GM12874 (cell line): Measurements from ENCODE around the gene HERC5.

Source experiments
- CTCF ChIP-seq: IDR thresholded peaks from 2 replicates; pipeline ENCODE4 v1.5.1; 2011; ENCODE audit warnings: low read depth, mild to moderate bottlenecking, control low read depth, low read length, moderate library complexity; ENCODE audit not compliant: insufficient read depth

Gene HERC5

DNA sequence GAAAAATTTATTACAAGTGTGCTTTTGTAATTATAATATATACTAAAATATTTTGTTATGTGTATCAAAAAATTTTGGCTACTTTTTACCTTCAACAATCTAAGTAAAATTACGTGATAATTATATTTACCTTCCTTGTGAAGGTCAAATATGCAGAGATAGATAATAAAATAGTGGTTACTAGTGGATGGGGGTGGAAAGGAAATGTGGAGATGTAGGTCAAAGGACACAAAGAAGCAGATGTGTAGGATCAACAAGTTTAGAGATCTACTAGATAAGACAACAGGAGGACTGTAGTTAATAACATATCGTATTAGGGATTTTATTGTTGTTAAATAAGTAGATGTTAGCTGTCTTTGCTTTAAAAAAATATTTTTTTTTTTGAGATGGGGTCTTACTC is 21.3 kb downstream of the HERC5 start:
- no peak for TF ChIP-seq CTCF

GRCh38 chr4:88481537-88481936 is 24.6 kb downstream of the HERC5 start:
- TF ChIP-seq CTCF: no peak

- TF ChIP-seq CTCF: no peak
Observed at GRCh38 chr4:88489100-88489761, 32.3 kb downstream of the HERC5 start.

GRCh38 chr4:88497859-88498409 is 41.0 kb downstream of the HERC5 start:
- no peak for TF ChIP-seq CTCF

DNA sequence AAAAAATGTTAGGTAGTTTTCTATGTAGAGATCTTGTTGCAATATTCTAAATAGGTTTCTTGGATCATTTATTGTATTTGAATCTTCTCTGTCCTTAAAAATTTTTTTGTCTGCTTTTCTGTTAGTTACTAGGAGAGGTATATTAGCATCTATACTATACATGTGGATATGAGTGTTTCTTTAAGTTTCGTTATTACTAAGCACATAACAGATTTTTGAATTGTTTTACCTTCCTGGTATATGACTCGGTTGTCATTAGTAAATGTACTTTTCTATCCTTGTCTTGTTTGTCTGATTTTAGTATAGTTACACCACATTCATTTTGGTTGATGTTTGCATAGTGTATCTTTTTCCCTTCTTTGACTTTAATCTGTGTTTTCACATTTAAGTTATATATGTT is 46.4 kb downstream of the HERC5 start:
- TF ChIP-seq CTCF: no peak

- TF ChIP-seq CTCF: no peak
Observed at GRCh38 chr4:88511236-88511635, 54.3 kb downstream of the HERC5 start.

- TF ChIP-seq CTCF: no peak
Observed at GRCh38 chr4:88514557-88515511, 57.9 kb downstream of the HERC5 start.
